GM12892 (cell line): Measurements from ENCODE around the gene SARM1.

Experiments
- POLR2A ChIP-seq: IDR thresholded peaks from 2 replicates; pipeline ENCODE4 v1.6.1; 2011; ENCODE audit warnings: low read depth, low read length, control low read depth
- POLR2AphosphoS5 ChIP-seq: IDR thresholded peaks from 2 replicates; pipeline ENCODE4 v1.6.1; 2011; ENCODE audit warnings: low read depth, low read length, control low read depth
- TAF1 ChIP-seq: IDR thresholded peaks from 2 replicates; pipeline ENCODE4 v1.6.1; 2011; ENCODE audit warnings: low read depth, mild to moderate bottlenecking, control low read depth, low read length, borderline replicate concordance

DNA sequence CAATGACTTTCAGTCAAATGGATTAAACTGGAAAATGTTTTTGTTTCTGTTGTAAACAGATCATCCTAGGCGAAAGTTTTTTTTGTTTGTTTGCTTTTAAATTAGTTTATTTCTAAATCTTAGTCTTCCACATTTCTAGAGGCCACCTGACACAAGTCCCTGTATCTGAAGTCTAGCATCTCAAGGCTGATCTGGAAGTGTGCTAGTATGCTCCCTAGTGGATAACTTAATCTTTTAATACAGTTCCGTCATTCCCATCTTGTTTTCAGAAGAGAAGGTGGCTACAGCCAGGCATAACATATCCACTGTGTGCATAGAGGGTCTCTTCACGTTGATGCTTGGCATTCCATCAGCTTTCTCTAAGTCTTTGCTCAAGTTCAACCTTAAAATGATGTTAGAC, 43.8 kb upstream of the SARM1 start:
- TF ChIP-seq POLR2A, result no peak
- TF ChIP-seq TAF1, result no peak
- no peak for TF ChIP-seq POLR2AphosphoS5
